ACC112 (cell line): ENCODE data around the gene RBCK1.
A peak's percentile ranks its signal among the peaks of the same experiment; 100 is the strongest.

ENCODE experiments used
- H2AFZ ChIP-seq: fragments of 200-600 bp; sonication (generic); one replicate; pipeline ENCODE4 v1.6.0; 2017; ENCODE audit warnings: antibody characterized with exemption, low read length; ENCODE audit not compliant: unreplicated experiment
- H3K27ac ChIP-seq: fragments of 200-600 bp; sonication (generic); 2 replicates; pipeline ENCODE4 v1.5.1; 2014; ENCODE audit warnings: low read depth, mild to moderate bottlenecking, antibody characterized with exemption, low read length, moderate library complexity
- H3K27me3 ChIP-seq: fragments of 200-600 bp; sonication (generic); 2 replicates; pipeline ENCODE4 v1.6.1; 2014; ENCODE audit warnings: mild to moderate bottlenecking, antibody characterized with exemption, low read length, moderate library complexity, mixed read lengths; ENCODE audit not compliant: insufficient read depth
- H3K36me3 ChIP-seq: fragments of 200-600 bp; sonication (generic); 2 replicates; pipeline ENCODE4 v1.6.1; 2016; ENCODE audit warnings: mild to moderate bottlenecking, antibody characterized with exemption, low read length, moderate library complexity, mixed read lengths; ENCODE audit not compliant: insufficient read depth
- H3K4me1 ChIP-seq: fragments of 200-600 bp; sonication (generic); one replicate; pipeline ENCODE4 v1.6.1; 2016; ENCODE audit warnings: low read length, mixed read lengths; ENCODE audit not compliant: insufficient read depth, unreplicated experiment, control insufficient read depth
- H3K4me3 ChIP-seq: fragments of 200-600 bp; sonication (generic); 2 replicates; pipeline ENCODE4 v1.5.1; 2014; ENCODE audit warnings: mild to moderate bottlenecking, low read depth, low read length
- H3K79me2 ChIP-seq: fragments of 200-600 bp; sonication (generic); one replicate; pipeline ENCODE4 v1.6.0; 2016; ENCODE audit warnings: low read length; ENCODE audit not compliant: control insufficient read depth, unreplicated experiment, insufficient read depth

Gene RBCK1

GRCh38 chr20:461254-462198, 53.4 kb downstream of the RBCK1 start:
- Histone ChIP-seq H3K27me3 (no peaks in the 10 kb centered on the region), H3K4me1 (peaks cover 15% of the 10 kb centered on the region), H3K36me3 (no peaks in the 10 kb centered on the region), H3K79me2 (peaks cover 52% of the 10 kb centered on the region), H3K4me3 (peak overlapping the region; percentile 93), H2AFZ (peak overlapping the region; percentile 85), H3K27ac (peak overlapping the region; percentile 71)

GRCh38 chr20:462199-462991, 54.3 kb downstream of the RBCK1 start, which contains the start of gene TBC1D20:
Gene TBC1D20, minus strand, starts transcription at chr20:462533. Its CDS starts 128 bp downstream, at chr20:462405.
- Histone ChIP-seq H3K4me3 (peak within 1 kb of the TSS; percentile 93), H3K36me3 (no peaks in the 10 kb centered on the region), H3K27ac (peak within 1 kb of the TSS; percentile 71), H2AFZ (peak within 1 kb of the TSS; percentile 100), H3K4me1 (peaks cover 15% of the 10 kb centered on the region), H3K27me3 (no peaks in the 10 kb centered on the region; the same call in 1 of the 2 replicates), H3K79me2 (peaks cover 47% of the 10 kb centered on the region)

- H3K4me1 ChIP-seq = peaks cover 2% of the 10 kb centered on the region
- peaks cover 9% of the 10 kb centered on the region; the same call in 1 of the 2 replicates for H3K27me3 ChIP-seq
- H3K36me3 ChIP-seq = no peaks in the 10 kb centered on the region
- no peak overlapping the region for H3K27ac ChIP-seq
- no peak overlapping the region for H2AFZ ChIP-seq
- H3K79me2 ChIP-seq = no peaks in the 10 kb centered on the region
- no peak overlapping the region for H3K4me3 ChIP-seq
Measured at GRCh38 chr20:467755-468154, 59.7 kb downstream of the RBCK1 start.

GRCh38 chr20:469746-470490, 61.8 kb downstream of the RBCK1 start:
- Histone ChIP-seq H3K4me3 (no peak overlapping the region), H3K27ac (no peak overlapping the region), H3K36me3 (peaks cover 5% of the 10 kb centered on the region; the same call in 1 of the 2 replicates), H3K4me1 (no peaks in the 10 kb centered on the region), H3K79me2 (no peaks in the 10 kb centered on the region), H2AFZ (no peak overlapping the region), H3K27me3 (peaks cover 9% of the 10 kb centered on the region; the same call in 1 of the 2 replicates)

- H3K36me3 ChIP-seq = peaks cover 5% of the 10 kb centered on the region; the same call in 1 of the 2 replicates
Measured at GRCh38 chr20:472137-472846, 64.2 kb downstream of the RBCK1 start.

GRCh38 chr20:472889-473292, 64.8 kb downstream of the RBCK1 start:
- peaks cover under 1% of the 10 kb centered on the region for H3K4me1 ChIP-seq
- H3K4me3 ChIP-seq = no peak overlapping the region
- H3K79me2 ChIP-seq = no peaks in the 10 kb centered on the region
- peaks cover 5% of the 10 kb centered on the region; the same call in 1 of the 2 replicates for H3K36me3 ChIP-seq
- H2AFZ ChIP-seq = no peak overlapping the region
- H3K27me3 ChIP-seq = peaks cover 8% of the 10 kb centered on the region; the same call in 1 of the 2 replicates
- no peak overlapping the region for H3K27ac ChIP-seq

More at GRCh38 chr20:472137-472846, 64.2 kb downstream of the RBCK1 start:
- Histone ChIP-seq H3K4me3 (no peak overlapping the region), H3K79me2 (no peaks in the 10 kb centered on the region), H3K4me1 (no peaks in the 10 kb centered on the region), H2AFZ (no peak overlapping the region), H3K27ac (no peak overlapping the region), H3K27me3 (peaks cover 9% of the 10 kb centered on the region; the same call in 1 of the 2 replicates)

GRCh38 chr20:474581-474980, 66.5 kb downstream of the RBCK1 start:
- Histone ChIP-seq H3K79me2 (no peaks in the 10 kb centered on the region), H3K4me1 (peaks cover 16% of the 10 kb centered on the region), H3K27ac (no peak overlapping the region), H3K4me3 (no peak overlapping the region), H3K36me3 (peaks cover 5% of the 10 kb centered on the region; the same call in 1 of the 2 replicates), H2AFZ (no peak overlapping the region), H3K27me3 (peaks cover 3% of the 10 kb centered on the region; the same call in 1 of the 2 replicates)

GRCh38 chr20:475463-476357, 67.6 kb downstream of the RBCK1 start:
- Histone ChIP-seq H3K4me1 (peaks cover 25% of the 10 kb centered on the region), H3K27me3 (no peaks in the 10 kb centered on the region), H3K4me3 (no peak overlapping the region), H3K36me3 (peaks cover 5% of the 10 kb centered on the region), H3K79me2 (no peaks in the 10 kb centered on the region), H2AFZ (no peak overlapping the region), H3K27ac (no peak overlapping the region)
